NCI-H1105 (cell line): Measurements from ENCODE around the gene FOXD2.

ENCODE experiments used
- DNase-seq: peaks from one replicate; lab custom pipeline; 2025; lab: John Stamatoyannopoulos, UW

FOXD2 gene

DNA sequence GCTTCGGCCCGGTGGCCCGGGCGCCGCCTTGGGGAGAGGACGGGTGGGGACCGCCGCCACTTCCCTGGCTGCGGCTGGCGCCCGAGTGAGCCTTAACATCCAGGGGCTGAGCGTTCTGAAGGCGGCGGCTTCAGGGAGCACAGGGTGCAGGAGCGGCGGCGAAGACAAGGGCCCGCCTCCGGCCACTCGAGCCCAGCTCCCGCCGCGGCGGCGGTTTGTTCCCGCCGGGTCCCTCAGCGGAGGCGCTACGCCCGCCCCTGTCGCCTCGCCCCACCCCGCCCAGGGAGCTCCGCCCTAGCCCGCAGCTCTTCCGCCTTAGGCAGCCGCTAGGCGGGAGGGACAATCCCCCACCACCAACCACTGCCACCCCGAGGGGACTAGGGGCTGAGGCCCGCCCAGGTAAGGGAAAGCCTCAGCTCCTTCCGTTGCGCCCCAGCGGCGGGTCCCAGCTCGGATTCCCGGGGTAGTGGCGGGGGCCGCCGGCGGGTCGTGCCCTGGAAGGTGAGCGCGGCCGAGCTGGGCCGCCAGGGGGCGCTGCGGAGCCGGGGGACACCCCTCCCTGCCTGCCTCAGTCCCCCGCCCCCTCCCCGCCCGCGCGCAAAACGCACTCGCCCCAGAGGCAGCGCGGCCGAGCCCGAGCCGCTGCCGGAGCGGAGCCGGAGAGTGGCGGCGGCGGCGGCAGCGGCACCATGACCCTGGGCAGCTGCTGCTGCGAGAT lies at the start of gene FOXD2:
Gene FOXD2, plus strand, starts transcription at position 598 of the 718 bp plus-strand sequence. Its CDS starts 92 bp downstream, at position 690.
- peak; percentile 91 for DNase-seq

DNA sequence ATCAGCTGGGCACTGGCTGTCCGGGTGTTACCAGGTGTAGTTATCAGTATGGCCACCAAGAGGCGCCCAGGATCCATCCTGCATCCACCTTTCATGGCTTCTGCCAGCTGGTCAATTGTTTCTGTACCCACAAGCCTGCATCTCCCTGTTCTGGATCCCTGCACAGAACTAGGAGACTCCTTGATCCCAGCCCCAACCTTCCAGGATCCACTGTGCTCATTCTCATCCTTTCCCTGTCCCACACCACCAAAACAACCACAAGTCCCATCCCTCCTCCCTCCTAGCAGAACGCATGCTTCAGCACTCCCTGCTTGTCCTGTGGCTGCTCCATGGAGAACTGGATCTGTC lies 49.0 kb upstream of the FOXD2 start:
- peak; percentile 26 for DNase-seq

DNA sequence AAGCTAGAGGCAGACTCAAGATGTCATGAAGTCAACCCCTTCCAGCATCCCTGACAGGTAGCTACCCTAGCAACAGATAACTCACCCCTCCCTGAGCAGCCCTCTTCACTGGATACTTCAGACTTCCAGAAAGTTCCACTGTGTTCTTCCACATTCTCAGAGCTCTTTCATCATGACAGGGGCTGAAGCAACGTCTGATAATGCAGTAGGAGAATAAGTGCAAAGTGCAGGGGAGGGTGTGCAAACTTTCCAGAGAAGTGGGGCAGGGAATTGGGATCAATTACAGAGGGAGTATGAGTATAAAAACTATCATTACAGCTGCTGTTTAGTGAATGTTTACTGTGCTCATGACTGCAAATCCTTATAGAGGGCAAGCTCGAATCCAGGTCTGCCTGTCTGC lies 48.1 kb upstream of the FOXD2 start:
- DNase-seq: no peak

DNA sequence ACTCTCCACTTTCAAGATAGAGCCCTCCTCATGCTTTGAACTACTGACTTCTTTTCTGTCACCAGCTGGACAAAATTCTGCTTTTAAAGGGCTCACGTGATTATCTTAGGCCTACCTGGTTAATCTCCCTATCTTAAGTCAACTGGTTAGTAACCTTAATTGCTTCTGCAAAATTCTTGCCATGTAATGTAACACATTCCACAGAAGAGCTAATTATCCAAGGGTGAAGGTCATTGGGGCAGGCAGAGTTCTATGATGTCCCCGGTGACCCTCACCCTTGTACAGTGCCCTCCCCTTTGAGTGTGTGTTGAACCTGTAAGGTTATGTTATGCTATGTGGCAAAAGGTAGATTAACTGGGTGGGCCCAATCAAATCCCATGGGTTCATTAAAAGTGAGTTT lies 47.0 kb upstream of the FOXD2 start:
- no peak for DNase-seq

DNA sequence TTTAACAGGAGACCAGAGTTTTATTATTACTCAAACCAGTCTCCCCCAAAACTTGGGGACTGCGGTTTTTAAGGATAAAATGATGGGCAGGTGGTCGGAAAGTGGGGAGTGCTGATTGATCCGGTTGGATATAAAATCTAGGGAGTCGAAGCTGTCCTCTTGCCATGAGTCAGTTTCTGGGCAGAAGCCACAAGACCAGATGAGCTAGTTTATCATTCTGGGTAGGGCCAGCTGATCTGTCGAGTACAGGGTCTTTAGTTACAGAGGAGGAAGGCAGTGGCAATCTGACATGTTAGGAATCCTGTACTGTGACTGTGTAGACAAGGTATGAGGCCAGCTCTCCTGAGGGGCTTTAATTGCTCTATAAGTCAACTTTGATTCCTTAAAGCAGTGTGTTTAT lies 44.7 kb upstream of the FOXD2 start:
- no peak for DNase-seq

DNA sequence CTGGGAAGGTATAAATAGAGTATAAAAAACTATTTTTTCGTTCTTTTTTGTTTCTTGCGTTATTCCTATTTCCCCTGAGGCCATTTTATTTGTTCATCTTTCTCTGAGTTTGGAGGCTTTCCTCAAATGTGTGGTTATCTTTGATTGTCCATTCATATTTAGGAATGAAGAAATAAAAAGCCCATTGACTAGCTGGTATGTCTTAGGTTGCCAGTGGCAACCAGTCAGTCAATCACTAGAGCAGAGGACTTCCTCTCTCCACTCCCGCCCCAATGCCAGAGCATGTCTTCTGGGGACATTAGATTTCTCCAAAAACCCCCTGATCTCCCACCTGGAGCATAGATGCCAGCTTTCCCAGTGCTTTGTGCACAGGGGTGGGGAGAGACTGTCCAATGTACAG lies 42.4 kb upstream of the FOXD2 start:
- no peak for DNase-seq

DNA sequence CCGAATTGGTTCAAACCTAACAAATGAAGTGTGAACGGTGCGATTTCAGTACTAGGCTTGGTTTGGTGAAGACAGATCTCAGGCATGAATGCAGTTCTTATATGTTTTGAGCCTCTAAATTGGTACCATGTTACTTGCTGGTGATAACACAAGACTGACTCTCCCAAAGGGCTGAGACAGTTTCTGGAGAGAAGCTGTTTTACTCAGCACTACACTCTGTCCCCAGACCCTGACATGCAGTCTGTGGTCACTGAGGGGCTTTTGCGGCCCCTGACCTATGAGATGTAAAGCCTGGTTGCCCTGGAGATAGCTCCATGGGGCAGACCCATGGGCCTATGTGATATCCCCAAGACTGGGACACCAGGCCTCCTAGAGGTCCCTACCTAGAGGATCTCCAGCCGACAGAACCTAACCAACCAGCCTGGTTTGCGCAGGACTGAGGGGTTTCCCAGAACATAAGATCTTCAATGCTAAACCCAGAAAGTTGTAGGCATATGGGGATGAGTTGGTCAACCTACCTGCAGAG lies 41.1 kb upstream of the FOXD2 start:
- no peak for DNase-seq

DNA sequence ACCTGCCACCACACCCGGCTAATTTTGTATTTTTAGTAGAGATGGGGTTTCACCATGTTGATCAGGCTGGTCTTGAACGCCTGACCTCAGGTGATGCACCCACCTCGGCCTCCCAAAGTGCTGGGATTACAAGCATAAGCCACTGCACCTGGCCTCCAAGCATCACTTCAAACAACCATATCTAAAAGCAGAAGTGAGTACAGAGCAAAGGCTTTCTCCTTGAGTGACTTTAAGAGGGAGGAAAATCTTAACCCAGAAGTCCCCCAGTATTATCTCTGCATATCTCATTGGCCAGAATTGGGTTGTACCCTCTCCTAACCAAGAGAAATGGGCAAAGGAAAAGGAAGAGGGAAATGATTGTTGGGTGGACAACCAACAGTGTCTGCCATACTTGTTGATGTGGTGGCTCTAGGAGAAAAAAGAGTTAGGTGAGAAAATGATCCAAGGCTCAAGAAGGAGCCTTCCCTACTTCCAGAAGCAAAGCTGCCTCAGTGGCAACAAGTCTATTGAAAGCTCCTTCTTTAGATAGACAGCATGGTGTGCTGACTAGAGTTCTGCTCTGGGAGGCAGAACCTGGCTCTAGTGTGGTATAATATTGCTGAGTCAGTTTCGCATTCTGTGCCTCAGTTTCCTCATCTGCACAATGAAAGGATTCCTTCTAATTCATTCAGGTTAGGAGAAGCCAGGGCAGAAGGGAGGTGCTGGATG lies 38.6 kb upstream of the FOXD2 start:
- DNase-seq: no peak

DNA sequence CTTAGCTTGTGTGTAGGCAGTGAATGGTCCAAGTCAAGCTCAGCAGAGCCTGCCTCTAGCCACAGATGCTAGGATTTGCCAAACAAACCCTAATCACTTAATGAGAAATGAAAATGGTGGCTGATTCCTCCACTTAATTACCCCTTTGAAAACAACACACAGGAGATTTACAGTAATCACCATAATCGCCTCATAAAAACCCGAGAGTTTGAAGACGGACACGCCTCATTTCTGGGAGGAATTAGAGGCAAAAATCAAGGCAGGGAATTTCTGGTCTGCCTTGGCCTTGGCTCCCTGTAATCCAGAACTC lies 38.0 kb upstream of the FOXD2 start:
- no peak for DNase-seq

DNA sequence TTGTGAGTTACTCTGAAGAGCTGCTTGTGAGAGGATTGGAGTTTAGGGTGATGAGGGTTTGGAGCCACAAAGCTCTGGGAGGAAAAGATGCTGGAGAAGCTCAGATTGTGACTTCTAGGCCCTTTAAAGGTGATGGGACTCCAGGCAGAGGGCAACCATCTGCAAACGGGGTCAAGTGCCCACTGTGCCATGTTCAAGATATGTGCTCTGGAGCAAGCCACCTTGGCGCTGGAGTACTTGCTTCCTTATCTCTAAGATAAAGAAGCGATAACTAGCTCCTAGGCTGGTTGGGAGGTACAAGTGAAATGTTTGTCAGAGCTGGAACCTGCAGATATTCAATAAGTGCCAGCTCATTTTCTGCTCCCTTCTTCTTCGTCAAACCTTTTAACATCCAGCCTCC lies 36.1 kb upstream of the FOXD2 start:
- no peak for DNase-seq

DNA sequence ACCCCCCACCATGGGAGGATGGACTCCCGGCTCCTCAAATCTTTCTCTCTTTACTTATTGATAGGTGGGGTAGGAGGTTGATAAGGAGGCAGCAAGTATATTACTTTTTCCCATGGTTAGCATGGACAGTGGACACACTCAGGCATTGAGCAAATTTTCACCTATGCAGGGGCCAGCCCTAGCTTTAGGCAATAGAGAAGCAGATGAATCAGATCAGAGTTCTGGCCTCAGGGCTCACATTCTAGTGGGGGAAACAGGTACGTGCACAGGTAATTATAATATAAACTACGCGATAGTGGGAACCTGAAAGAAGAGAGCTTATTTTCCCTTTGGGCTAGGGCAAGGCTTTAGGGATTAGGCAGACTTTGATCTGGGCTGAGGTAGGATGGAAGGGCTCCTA lies 35.3 kb upstream of the FOXD2 start:
- DNase-seq: no peak

DNA sequence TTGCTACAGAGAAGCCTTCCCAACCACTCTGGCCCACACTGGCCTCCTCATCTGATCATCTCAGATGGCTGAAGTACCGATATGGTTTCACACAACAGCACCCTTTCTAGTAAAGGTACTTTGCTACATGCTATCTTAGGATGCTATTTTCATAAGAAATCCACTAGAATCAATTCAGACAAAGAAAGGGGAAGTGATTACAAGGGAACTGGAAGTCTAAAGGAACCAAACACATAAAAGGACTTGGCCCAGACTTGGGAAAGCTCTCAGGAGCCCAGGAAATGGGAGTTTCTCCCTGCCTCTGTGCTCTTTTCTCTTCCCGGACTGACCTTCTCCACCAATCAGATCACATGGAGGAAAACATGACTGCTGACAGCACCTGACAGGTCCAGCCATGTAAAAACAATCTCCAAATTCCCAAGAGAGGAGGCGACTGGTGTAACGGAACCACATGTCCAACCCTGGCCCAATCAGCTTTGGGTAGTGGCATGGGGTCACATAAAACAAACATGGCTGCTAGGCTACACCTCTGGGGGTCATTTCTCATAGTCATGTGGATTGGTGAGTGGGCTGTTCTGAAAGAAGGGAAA lies 34.4 kb upstream of the FOXD2 start:
- DNase-seq: no peak

DNA sequence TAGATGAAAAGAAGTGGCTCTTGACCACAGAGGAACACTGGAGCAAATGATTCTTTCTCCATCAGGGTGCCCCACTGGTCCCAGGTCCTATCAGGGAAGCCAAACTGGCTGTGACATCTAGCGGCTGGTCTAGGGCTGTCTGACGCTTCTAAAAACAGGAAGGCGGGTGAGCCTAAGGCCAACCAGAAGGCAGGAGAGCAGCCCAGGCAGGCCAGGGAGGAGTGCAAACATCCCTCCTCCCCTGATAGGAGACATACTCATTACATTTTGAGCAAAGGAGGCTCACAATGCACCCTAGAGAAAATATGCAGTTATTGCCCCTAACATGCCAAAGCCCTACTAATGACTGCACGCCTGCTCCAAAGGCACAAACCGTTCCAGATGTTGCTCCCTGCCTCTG lies 32.1 kb upstream of the FOXD2 start:
- DNase-seq: no peak

DNA sequence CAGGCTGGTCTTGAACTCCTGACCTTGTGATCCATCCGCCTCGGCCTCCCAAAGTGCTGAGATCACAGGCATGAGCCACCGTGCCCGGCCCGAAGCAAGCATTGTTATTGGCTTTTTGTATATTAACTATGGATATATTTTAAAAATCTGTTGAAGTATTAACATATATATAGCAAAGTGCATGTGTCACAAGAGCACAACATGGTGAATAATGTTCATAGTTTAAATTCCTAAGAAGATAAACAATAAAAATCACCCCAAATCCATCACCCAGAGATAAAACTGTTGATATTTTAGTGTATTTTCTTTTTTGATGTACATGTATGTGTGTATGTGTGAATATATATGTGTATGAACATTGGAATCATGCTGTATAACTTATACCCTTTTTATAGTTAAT lies 30.9 kb upstream of the FOXD2 start:
- DNase-seq: no peak

DNA sequence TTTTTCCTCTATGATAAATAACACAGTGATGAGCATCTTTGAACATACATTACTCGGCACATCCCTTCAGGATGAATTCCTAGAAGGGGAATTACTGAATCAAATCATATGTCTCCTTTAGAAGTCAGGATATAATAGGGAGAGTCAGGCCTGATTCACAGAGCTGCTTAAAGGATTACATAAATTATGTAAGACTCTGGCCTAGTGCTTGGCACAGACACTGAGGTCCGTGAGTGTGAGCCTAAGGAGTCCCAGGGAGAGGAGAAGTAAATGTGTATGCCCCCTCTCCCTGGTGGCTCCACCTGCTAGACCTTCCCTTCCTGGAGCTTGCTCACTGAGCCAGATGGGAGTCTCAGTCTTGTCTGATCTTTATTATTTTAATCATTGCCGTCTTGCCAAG lies 30.4 kb upstream of the FOXD2 start:
- no peak for DNase-seq

DNA sequence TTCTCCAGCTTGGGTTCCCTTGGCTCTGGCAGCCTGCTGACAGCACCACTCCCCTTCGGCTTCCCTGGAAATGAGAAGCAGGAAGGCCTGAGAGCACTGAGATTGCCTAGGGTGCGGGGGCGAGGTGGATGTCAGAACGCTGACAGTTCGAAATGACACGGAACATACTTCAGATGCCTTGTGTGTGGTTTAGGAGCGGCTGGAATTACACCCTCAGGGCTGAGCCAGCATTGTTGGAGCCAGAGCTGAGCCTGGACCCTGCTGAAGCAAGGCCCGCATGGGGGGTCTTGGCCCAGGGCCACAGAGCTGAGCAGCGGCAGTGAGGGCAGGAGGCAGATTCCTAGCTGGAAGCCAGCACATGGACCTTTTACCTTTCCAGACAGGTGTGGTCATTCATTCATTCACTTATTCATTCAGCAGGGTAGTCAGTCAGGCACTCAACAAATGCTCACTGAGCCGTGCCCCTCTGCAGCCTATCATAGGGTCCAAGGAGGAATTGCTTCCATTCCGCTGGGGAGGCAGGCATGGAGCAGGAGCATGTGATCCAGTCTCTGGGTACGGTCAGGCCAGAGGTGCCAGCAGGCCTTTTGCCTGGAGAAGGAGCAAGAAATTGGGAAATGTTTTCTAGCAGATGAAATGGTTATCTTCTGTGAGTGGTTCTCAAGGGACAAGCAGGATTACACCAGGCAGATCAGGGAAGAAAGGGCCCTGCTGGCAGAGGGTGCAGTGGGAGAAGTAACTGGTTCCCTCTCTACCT lies 28.4 kb upstream of the FOXD2 start:
- no peak for DNase-seq

DNA sequence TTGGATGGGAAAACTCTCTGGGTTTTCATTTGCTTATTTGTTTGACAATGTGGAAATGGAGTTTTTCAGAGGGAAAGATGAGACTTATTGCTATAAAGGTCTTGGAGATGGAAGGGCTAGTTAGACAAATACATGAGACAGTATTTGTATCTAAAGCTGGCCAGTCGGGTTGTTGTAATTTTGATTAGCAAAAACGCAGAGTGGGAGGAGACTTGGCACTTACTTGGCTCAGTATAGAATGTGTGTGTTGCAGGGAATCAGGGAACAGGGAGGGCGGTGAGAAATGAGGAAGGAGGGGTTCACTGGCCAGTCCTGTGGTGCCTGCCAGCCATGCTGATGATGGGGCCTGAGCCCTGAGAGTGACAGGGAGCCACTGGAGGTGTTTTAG lies 27.8 kb upstream of the FOXD2 start:
- DNase-seq: no peak

DNA sequence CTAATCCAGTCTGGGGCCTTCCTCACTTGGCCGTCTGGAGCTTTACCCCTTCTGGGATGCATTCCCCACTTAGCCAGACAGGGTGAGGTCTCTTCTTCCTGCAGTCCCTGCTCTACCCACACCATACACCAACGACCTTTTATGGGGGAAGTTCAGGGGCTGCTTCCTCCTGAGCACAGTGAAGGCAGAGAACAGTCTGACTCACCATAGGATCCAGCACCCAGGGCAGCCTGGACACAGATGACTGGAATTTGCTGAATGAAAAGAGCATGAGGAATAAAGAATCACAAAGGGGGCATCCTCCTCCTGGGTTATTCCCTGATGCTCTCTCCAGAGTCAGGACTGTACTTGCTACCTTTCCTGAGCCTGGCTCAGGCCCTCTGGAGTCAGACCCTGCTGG lies 26.4 kb upstream of the FOXD2 start:
- no peak for DNase-seq

DNA sequence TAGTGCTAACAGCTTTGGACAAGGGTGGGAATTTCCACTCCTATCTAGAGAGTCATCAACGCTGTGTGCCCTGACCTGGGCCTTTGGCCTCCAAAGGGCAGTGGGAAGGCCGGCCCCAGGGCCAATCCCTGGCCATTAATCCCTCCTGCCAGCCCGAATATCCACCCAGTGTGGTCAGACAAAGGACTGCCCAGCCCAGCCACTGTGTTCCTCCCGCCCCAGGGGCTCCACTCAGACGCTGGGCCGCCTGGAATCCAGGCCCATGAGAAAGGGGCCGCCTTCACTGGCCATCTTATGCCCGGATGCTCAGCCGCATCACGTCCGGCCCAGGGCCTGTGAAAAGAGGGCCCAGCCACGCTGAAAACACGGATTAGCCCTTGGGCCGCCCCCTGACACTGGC lies 25.4 kb upstream of the FOXD2 start:
- no peak for DNase-seq

DNA sequence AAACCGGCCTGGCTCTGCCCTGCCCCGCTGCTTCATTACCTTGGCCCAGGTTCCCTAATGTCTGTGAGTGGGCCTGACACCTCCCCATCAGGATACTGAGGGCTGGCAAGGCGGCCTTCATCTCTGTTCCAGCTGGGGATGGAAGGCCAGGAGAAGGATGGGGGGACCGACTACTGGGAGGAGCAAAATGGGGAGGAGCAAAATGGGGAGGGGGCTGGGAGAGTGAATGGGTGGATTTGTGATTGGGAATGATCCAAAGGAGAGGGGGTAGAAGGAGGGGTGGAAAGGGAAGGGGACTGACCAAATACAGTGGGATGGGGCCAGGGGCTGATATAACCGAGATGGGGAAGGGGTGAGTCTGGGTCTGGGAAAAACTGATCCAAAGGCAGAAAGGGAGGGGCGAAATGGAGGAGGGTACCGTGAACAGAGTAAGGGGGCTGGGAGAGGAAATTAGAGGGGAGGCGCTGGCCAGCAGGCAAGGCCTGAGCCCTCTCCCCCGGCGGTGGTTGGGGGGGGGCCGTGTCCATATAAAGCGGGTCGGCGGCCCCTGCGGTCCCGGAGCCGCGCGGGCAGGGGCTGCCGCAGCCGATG lies 22.0 kb upstream of the FOXD2 start, which contains the start of gene FOXE3:
Gene FOXE3, plus strand, starts transcription at position 558 of the 591 bp plus-strand sequence. Its CDS starts 31 bp downstream, at position 589.
- DNase-seq: no peak

DNA sequence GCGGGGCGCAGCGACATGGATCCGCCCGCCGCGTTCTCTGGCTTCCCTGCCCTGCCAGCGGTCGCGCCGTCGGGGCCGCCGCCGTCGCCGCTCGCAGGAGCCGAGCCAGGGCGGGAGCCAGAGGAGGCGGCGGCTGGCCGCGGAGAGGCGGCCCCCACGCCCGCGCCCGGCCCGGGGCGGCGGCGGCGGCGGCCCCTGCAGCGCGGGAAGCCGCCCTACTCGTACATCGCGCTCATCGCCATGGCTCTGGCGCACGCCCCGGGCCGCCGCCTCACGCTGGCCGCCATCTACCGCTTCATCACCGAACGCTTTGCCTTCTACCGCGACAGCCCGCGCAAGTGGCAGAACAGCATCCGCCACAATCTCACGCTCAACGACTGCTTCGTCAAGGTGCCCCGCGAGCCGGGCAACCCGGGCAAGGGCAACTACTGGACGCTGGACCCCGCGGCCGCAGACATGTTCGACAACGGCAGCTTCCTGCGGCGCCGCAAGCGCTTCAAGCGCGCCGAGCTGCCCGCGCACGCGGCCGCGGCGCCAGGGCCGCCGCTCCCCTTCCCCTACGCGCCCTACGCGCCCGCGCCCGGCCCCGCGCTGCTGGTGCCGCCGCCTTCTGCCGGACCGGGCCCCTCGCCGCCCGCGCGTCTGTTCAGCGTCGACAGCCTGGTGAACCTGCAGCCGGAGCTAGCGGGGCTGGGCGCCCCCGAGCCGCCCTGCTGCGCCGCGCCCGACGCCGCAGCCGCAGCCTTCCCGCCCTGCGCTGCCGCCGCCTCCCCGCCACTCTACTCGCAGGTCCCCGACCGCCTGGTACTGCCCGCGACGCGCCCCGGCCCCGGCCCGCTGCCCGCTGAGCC lies 21.3 kb upstream of the FOXD2 start:
- DNase-seq: no peak
